Adrenal gland (tissue), 12 donors: ENCODE results near the gene CADM1. TPM values are rescaled to one million over a fixed set of nuclear protein-coding genes. Genes with fewer than 3 reads are reported as not detected.

Source experiments
- DNase-seq, 7 donors: peaks; one replicate each; pipeline ENCODE4 v3.0.0-alpha.2; 2019 to 2020
- H3K27ac ChIP-seq, 5 donors: fragments of 200-600 bp; sonication (generic) in 4 of 5; 1 replicate in 3 of 5; 2 replicates in 2 of 5; pipeline versions ENCODE4 v1.5.1 to v1.8.0; 2016 to 2020; ENCODE audit warnings: mild to moderate bottlenecking in 1 of 5
- H3K27me3 ChIP-seq: fragments of 200-600 bp; 2 replicates; pipeline ENCODE4 v1.8.0; 2021
- H3K36me3 ChIP-seq, 2 donors: fragments of 200-600 bp; replicated peaks in 1 of 2; 1 replicate in 1 of 2; 2 replicates in 1 of 2; pipeline versions ENCODE4 v1.5.1 to v1.8.0; 2018 to 2022
- H3K4me1 ChIP-seq, 2 donors: fragments of 200-600 bp; replicated peaks in 1 of 2; 1 replicate in 1 of 2; 2 replicates in 1 of 2; pipeline versions ENCODE4 v1.5.1 to v1.8.0; 2018 to 2021
- H3K4me3 ChIP-seq, 4 donors: fragments of 200-600 bp; sonication (generic) in 3 of 4; one replicate each; pipeline ENCODE4 v1.5.1; 2016 to 2018
- H3K9me3 ChIP-seq, 3 donors: fragments of 200-600 bp; sonication (generic) in 1 of 3; replicated peaks in 1 of 3; 1 replicate in 2 of 3; 2 replicates in 1 of 3; pipeline versions ENCODE4 v1.5.1 to v1.8.0; 2016 to 2021
- POLR2A ChIP-seq, 2 donors: fragments of 450-650 bp; IDR thresholded peaks; one replicate each; pipeline ENCODE4 v1.6.1; 2017; ENCODE audit warnings: antibody characterized with exemption in 2 of 2, mild to moderate bottlenecking in 2 of 2, moderate library complexity in 1 of 2
- WGBS, 4 donors: extraction: QIAGEN DNeasy Blood & Tissue Kit in 2 of 4; methylation state at CpG; one replicate each; pipeline versions ENCODE4 v1.1.5 to v1.1.7; 2013 to 2017; 5-methylcytosine and 5-hydroxymethylcytosine counted together
- intact Hi-C, 2 donors: fragments of 100-400 bp; cut with DNase I; formaldehyde crosslinking; loops; one replicate each; pipeline versions ENCODE4 v1.14.1 to v1.15.0; 2022 to 2023
- polyA plus RNA-seq, 3 donors: library from polyadenylated mRNA; stranded (reverse); fragments of 200-250 nt in 2 of 3; fragments of 350-450 nt in 1 of 3; fragmentation: Illumina TruSeq in 1 of 3; extraction: RNeasy Lipid Tissue Mini Kit (QIAGEN cat#74804) in 1 of 3; gene quantifications; one replicate each; pipeline ENCODE4 v1.2.3, GENCODE V29; 2013 to 2014
- total RNA-seq, 9 donors: library from RNA; depleted of rRNA in 4 of 9; stranded (reverse); fragments of >200 nt in 4 of 9; fragments of 120-200 nt in 1 of 9; fragmentation: NEBNext Ultra II Directional in 1 of 9; extraction: Animal tissue kit (Norgen Biotek cat#: 25700) in 1 of 9; gene quantifications; one replicate each; pipeline versions ENCODE4 v1.1.0 to v1.2.4, GENCODE V29; 2013 to 2023
- TF ChIP-seq, protein P1 (sequence below), 6 experiments: fragments of 450-650 bp in 4 of 6; fragments of 200-600 bp in 2 of 6; sonication (generic) in 1 of 6; IDR thresholded peaks; 1 replicate in 5 of 6; 2 replicates in 1 of 6; pipeline versions ENCODE4 v1.5.1 to v1.8.0; 2016 to 2021; ENCODE audit warnings: antibody characterized with exemption in 6 of 6, mild to moderate bottlenecking in 2 of 6, moderate library complexity in 1 of 6
- donor health status: healthy with polysubstance abuse.
- donor health status: Bipolar disorder and iron deficiency.
- donor health status: DM: yes; HTN: yes; CAD: no.
- donor health status: DM: no; HTN: no; CAD: no.
- donor health status: DM: no; HTN: no; CAD: no.
- donor health status: DM: yes; HTN: yes; CAD: no.

The CADM1 gene
- total and polyA plus RNA-seq, 12 donors, result 21.6 to 256 (median 39.8) TPM

GRCh38 chr11:115471367-115471766 is 32.8 kb downstream of the CADM1 start:
- intact Hi-C loops, result no loop called here
- Histone ChIP-seq H3K4me3 (no peak overlapping the region), H3K27ac (no peak overlapping the region), H3K27me3 (no peaks in the 10 kb centered on the region), H3K9me3 (no peaks in the 10 kb centered on the region), H3K36me3 (no peaks in the 10 kb centered on the region), H3K4me1 (no peaks in the 10 kb centered on the region)
- 69 to 73% (median 69%) methylated on average over 3 of the region's 3 CpGs for WGBS, 4 donors
- peak in 2 of 7 donors; percentile 3 to 17 for DNase-seq
- TF ChIP-seq POLR2A (IDR thresholded peaks at IDR 0.05), result no peak
- TF ChIP-seq, protein P1, sequence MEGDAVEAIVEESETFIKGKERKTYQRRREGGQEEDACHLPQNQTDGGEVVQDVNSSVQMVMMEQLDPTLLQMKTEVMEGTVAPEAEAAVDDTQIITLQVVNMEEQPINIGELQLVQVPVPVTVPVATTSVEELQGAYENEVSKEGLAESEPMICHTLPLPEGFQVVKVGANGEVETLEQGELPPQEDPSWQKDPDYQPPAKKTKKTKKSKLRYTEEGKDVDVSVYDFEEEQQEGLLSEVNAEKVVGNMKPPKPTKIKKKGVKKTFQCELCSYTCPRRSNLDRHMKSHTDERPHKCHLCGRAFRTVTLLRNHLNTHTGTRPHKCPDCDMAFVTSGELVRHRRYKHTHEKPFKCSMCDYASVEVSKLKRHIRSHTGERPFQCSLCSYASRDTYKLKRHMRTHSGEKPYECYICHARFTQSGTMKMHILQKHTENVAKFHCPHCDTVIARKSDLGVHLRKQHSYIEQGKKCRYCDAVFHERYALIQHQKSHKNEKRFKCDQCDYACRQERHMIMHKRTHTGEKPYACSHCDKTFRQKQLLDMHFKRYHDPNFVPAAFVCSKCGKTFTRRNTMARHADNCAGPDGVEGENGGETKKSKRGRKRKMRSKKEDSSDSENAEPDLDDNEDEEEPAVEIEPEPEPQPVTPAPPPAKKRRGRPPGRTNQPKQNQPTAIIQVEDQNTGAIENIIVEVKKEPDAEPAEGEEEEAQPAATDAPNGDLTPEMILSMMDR (IDR thresholded peaks at IDR 0.05), result no peak

DNA sequence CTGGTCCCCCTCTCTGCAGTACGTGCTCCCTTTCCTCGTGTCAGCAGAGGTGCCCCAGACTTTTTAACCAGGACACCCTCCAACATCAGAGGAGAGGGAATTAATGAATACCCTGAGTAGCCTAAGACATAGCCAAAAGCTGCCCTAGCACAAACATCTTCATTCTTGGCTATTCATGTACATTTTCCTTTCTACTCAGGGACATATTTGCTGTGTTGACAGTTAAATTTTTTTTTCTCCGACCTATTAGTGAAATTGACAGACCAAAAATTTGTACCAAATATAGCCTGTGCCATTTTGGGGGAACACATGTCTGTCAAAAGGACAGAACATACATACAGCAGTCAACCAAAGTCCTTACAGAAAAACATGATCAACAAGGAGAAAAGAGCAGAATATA is 33.3 kb downstream of the CADM1 start:
- Histone ChIP-seq H3K9me3 (no peaks in the 10 kb centered on the region), H3K36me3 (no peaks in the 10 kb centered on the region), H3K4me1 (no peaks in the 10 kb centered on the region), H3K27ac (no peak overlapping the region), H3K4me3 (no peak overlapping the region), H3K27me3 (no peaks in the 10 kb centered on the region)
- no peak for DNase-seq
- intact Hi-C loops, result no loop called here
- WGBS, 4 donors, result 85 to 90% (median 89%) methylated on average over 3 of the region's 3 CpGs
- TF ChIP-seq, protein P1 (IDR thresholded peaks at IDR 0.05), result no peak
- no peak for TF ChIP-seq POLR2A (IDR thresholded peaks at IDR 0.05)

- Histone ChIP-seq H3K36me3 (no peaks in the 10 kb centered on the region), H3K27ac (no peak overlapping the region), H3K9me3 (no peaks in the 10 kb centered on the region), H3K4me1 (no peaks in the 10 kb centered on the region), H3K27me3 (no peaks in the 10 kb centered on the region), H3K4me3 (no peak overlapping the region)
- 66 to 75% (median 69%) methylated on average over 3 of the region's 3 CpGs for WGBS, 4 donors
- intact Hi-C loops, result no loop called here
- TF ChIP-seq, protein P1 (IDR thresholded peaks at IDR 0.05), result no peak
- no peak for TF ChIP-seq POLR2A (IDR thresholded peaks at IDR 0.05)
- no peak for DNase-seq
Observed at GRCh38 chr11:115469361-115469760, 34.9 kb downstream of the CADM1 start.

DNA sequence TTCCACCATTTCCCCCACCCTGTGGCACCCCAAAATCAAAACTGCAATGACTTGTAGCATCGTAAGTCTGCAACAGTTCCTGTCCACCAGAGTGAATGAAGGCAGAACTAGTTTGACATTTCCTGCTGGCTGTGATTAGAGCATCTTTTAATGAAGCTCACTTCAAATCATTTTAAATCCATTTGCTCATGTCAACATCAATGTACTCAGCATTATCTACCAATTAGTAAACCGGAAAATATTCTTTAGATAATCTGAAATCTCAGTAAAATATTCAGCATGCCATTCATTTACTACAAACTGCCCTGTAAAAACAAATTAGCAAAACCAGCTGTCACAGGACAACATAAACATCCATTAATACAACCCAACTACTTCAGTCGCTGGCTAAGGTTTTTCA is 38.1 kb downstream of the CADM1 start:
- Histone ChIP-seq H3K4me3 (no peak overlapping the region), H3K9me3 (no peaks in the 10 kb centered on the region), H3K27ac (no peak overlapping the region), H3K27me3 (no peaks in the 10 kb centered on the region), H3K4me1 (no peaks in the 10 kb centered on the region), H3K36me3 (no peaks in the 10 kb centered on the region)
- WGBS, 4 donors, result 81 to 90% (median 84%) methylated on average over 3 of the region's 3 CpGs
- DNase-seq, result no peak
- intact Hi-C loops, result no loop called here
- TF ChIP-seq, protein P1 (IDR thresholded peaks at IDR 0.05), result no peak
- TF ChIP-seq POLR2A (IDR thresholded peaks at IDR 0.05), result no peak
